H9 (cell line): ENCODE results near the gene HS3ST1. TPM values are rescaled to one million over a fixed set of nuclear protein-coding genes. Genes with fewer than 3 reads are reported as not detected.

Source experiments
- DNase-seq: peaks from one replicate; pipeline ENCODE4 v3.0.0-alpha.2; 2017
- H2AFZ ChIP-seq: one replicate; pipeline ENCODE4 v1.6.1; 2013; ENCODE audit warnings: mild to moderate bottlenecking, low read length, control low read depth, moderate library complexity
- H2AK5ac ChIP-seq: 2 replicates; pipeline ENCODE4 v1.6.1; 2013; ENCODE audit warnings: low read length, control low read depth, mixed read lengths; ENCODE audit not compliant: insufficient read length
- H2BK120ac ChIP-seq: one replicate; pipeline ENCODE4 v1.6.1; 2013; ENCODE audit warnings: low read depth, mild to moderate bottlenecking, low read length, control low read depth, inconsistent platforms; ENCODE audit not compliant: poor library complexity, severe bottlenecking
- H2BK12ac ChIP-seq: 2 replicates; pipeline ENCODE4 v1.6.1; 2013; ENCODE audit warnings: low read length, control low read depth, mixed read lengths, low read depth; ENCODE audit not compliant: insufficient read length
- H2BK15ac ChIP-seq: 2 replicates; pipeline ENCODE4 v1.6.1; 2013; ENCODE audit warnings: low read depth, low read length, control low read depth
- H2BK20ac ChIP-seq: one replicate; pipeline ENCODE4 v1.6.1; 2013; ENCODE audit warnings: low read depth, mild to moderate bottlenecking, low read length, control low read depth, inconsistent platforms; ENCODE audit not compliant: poor library complexity, severe bottlenecking
- H2BK5ac ChIP-seq: 2 replicates; pipeline ENCODE4 v1.6.1; 2013; ENCODE audit warnings: low read length, control low read depth, mixed read lengths; ENCODE audit not compliant: insufficient read length
- H3K14ac ChIP-seq: 2 replicates; pipeline ENCODE4 v1.6.1; 2013; ENCODE audit warnings: low read length, control low read depth; ENCODE audit not compliant: insufficient read depth
- H3K18ac ChIP-seq: 2 replicates; pipeline ENCODE4 v1.6.1; 2013; ENCODE audit warnings: low read depth, mild to moderate bottlenecking, mixed read lengths, low read length, control low read depth; ENCODE audit not compliant: insufficient read length
- H3K23ac ChIP-seq: 2 replicates; pipeline ENCODE4 v1.6.1; 2013; ENCODE audit warnings: low read length, control low read depth, mixed read lengths, low read depth; ENCODE audit not compliant: insufficient read length
- H3K23me2 ChIP-seq: 2 replicates; pipeline ENCODE4 v1.6.1; 2013; ENCODE audit warnings: low read depth, mild to moderate bottlenecking, mixed read lengths, low read length, control low read depth; ENCODE audit not compliant: insufficient read length, poor library complexity, severe bottlenecking
- H3K27ac ChIP-seq: 2 replicates; pipeline ENCODE4 v1.5.1; 2013; ENCODE audit warnings: low read length, control low read depth, mixed read lengths, low read depth; ENCODE audit not compliant: insufficient read length
- H3K27me3 ChIP-seq: 2 replicates; pipeline ENCODE4 v1.6.1; 2013; ENCODE audit warnings: low read length, control low read depth, inconsistent platforms; ENCODE audit not compliant: insufficient read depth
- H3K4ac ChIP-seq: 2 replicates; pipeline ENCODE4 v1.6.1; 2013; ENCODE audit warnings: low read depth, mild to moderate bottlenecking, control low read depth, inconsistent platforms, low read length, moderate library complexity
- H3K4me1 ChIP-seq: 2 replicates; pipeline ENCODE4 v1.6.1; 2013; ENCODE audit warnings: low read length, control low read depth, inconsistent platforms; ENCODE audit not compliant: insufficient read depth
- H3K4me2 ChIP-seq: 2 replicates; pipeline ENCODE4 v1.6.1; 2013; ENCODE audit warnings: low read length, control low read depth, mixed read lengths; ENCODE audit not compliant: insufficient read length, insufficient read depth
- H3K56ac ChIP-seq: 2 replicates; pipeline ENCODE4 v1.6.1; 2013; ENCODE audit warnings: low read depth, mild to moderate bottlenecking, mixed read lengths, low read length, control low read depth; ENCODE audit not compliant: insufficient read length
- H3K79me1 ChIP-seq: 2 replicates; pipeline ENCODE4 v1.6.1; 2013; ENCODE audit warnings: low read depth, mild to moderate bottlenecking, moderate library complexity, low read length, control low read depth, inconsistent platforms; ENCODE audit not compliant: insufficient read depth, poor library complexity, severe bottlenecking
- H3K79me2 ChIP-seq: 2 replicates; pipeline ENCODE4 v1.6.1; 2013; ENCODE audit warnings: low read length, control low read depth, inconsistent platforms; ENCODE audit not compliant: insufficient read depth
- H3K9ac ChIP-seq: 2 replicates; pipeline ENCODE4 v1.6.1; 2013; ENCODE audit warnings: low read length, control low read depth, mixed read lengths; ENCODE audit not compliant: insufficient read length; ENCODE audit errors: extremely low read depth
- H3K9me3 ChIP-seq: one replicate; pipeline ENCODE4 v1.6.1; 2013; ENCODE audit warnings: low read depth, low read length, inconsistent platforms; ENCODE audit not compliant: control insufficient read depth
- H3T11ph ChIP-seq: one replicate; pipeline ENCODE4 v1.6.1; 2013; ENCODE audit warnings: mild to moderate bottlenecking, low read length, control low read depth, inconsistent platforms
- H4K20me1 ChIP-seq: one replicate; pipeline ENCODE4 v1.6.1; 2013; ENCODE audit not compliant: control insufficient read depth, insufficient read length, insufficient read depth
- H4K5ac ChIP-seq: 2 replicates; pipeline ENCODE4 v1.6.1; 2013; ENCODE audit warnings: low read depth, mild to moderate bottlenecking, mixed read lengths, low read length, control low read depth; ENCODE audit not compliant: insufficient read length
- H4K8ac ChIP-seq: replicated peaks from 2 replicates; pipeline ENCODE4 v1.6.1; 2013; ENCODE audit warnings: low read length, control low read depth, mixed read lengths, low read depth; ENCODE audit not compliant: insufficient read length
- H4K91ac ChIP-seq: 2 replicates; pipeline ENCODE4 v1.6.1; 2013; ENCODE audit warnings: low read depth, mild to moderate bottlenecking, moderate library complexity, mixed read lengths, low read length, control low read depth; ENCODE audit not compliant: insufficient read length
- H3K27ac Mint-ChIP-seq, 3 experiments: 2 replicates in 2 of 3; 3 replicates in 1 of 3; pipeline ENCODE4 v1.8.0; 2020 to 2021; ENCODE audit warnings: mixed read lengths in 3 of 3, mild to moderate bottlenecking in 1 of 3, moderate library complexity in 1 of 3
- H3K27me3 Mint-ChIP-seq: 2 replicates; pipeline ENCODE4 v1.8.0; 2021; ENCODE audit warnings: low read depth, mild to moderate bottlenecking, moderate library complexity, mixed read lengths
- H3K36me3 Mint-ChIP-seq, 3 experiments: 2 replicates in 2 of 3; 3 replicates in 1 of 3; pipeline ENCODE4 v1.8.0; 2020 to 2021; ENCODE audit warnings: low read depth in 3 of 3, mixed read lengths in 3 of 3; ENCODE audit not compliant: insufficient read depth in 1 of 3
- H3K4me1 Mint-ChIP-seq, 2 experiments: 2 replicates each; pipeline ENCODE4 v1.8.0; 2020; ENCODE audit warnings: mixed read lengths in 2 of 2
- H3K4me3 Mint-ChIP-seq, 2 experiments: 2 replicates in 1 of 2; 3 replicates in 1 of 2; pipeline ENCODE4 v1.8.0; 2020 to 2021; ENCODE audit warnings: mild to moderate bottlenecking in 2 of 2, mixed read lengths in 2 of 2, moderate library complexity in 1 of 2
- H3K9me3 Mint-ChIP-seq, 2 experiments: 2 replicates in 1 of 2; 3 replicates in 1 of 2; pipeline ENCODE4 v1.8.0; 2020; ENCODE audit warnings: mild to moderate bottlenecking in 2 of 2, mixed read lengths in 2 of 2, moderate library complexity in 1 of 2
- WGBS: extraction: QIAGEN DNeasy Blood & Tissue Kit; methylation state at CpG from one replicate; pipeline ENCODE4 v1.1.7; 2013; ENCODE audit warnings: missing lambda C conversion rate, low lambda C conversion rate, mixed read lengths; ENCODE audit not compliant: insufficient read length; ENCODE audit errors: extremely low coverage; 5-methylcytosine and 5-hydroxymethylcytosine counted together
- total RNA-seq: library from RNA; stranded (reverse); gene quantifications from 2 replicates; pipeline ENCODE4 v1.2.1, GENCODE V29; 2021
- TF ChIP-seq, protein P1 (sequence below): fragments of 200-600 bp; sonication (generic); conservative IDR thresholded peaks from 3 replicates; pipeline ENCODE4 v1.8.0; 2021; ENCODE audit warnings: antibody characterized with exemption, mild to moderate bottlenecking

HS3ST1 gene
- total RNA-seq, 1 experiment from 2014 or later, result 0.04 TPM

DNA sequence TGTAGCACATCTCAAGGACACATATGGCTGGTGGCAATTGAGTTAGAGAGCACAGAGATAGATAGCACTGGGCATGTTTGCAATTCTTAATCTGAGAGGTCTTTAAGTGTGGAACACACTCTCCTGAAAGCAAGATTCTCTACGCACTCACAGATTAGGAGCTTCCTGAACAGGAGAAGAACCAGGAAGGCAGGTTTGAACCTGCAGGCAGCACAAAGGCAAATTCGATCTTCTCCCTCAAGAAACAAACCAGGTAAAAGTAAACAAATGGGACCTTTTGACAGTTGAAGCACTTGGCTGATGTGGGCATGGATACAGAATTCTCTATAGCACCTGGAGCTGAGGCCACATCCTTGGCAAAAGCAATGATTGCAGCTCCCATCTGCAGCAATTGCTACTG is 24.3 kb downstream of the HS3ST1 start:
- Histone ChIP-seq H2BK20ac (no peak overlapping the region), H3K14ac (no peak overlapping the region), H4K5ac (no peak overlapping the region), H2AK5ac (no peak overlapping the region), H4K8ac (no peak overlapping the region), H2BK5ac (no peak overlapping the region), H2BK12ac (no peak overlapping the region), H3K23ac (no peak overlapping the region), H3K9ac (no peak overlapping the region), H3K4ac (no peak overlapping the region), H3K23me2 (no peaks in the 10 kb centered on the region), H2AFZ (no peak overlapping the region), H3K18ac (no peak overlapping the region), H3K4me2 (no peak overlapping the region), H3K9me3 (no peaks in the 10 kb centered on the region), H3K79me1 (no peaks in the 10 kb centered on the region), H2BK120ac (no peak overlapping the region), H3K79me2 (no peaks in the 10 kb centered on the region), H4K91ac (no peak overlapping the region), H2BK15ac (no peak overlapping the region), H4K20me1 (no peaks in the 10 kb centered on the region), H3K56ac (no peak overlapping the region), H3K27ac (no peak overlapping the region), H3K4me1 (peaks cover 4% of the 10 kb centered on the region; the same call in 1 of the 2 replicates), H3T11ph (no peak overlapping the region), H3K27me3 (no peaks in the 10 kb centered on the region)
- Mint-ChIP-seq H3K4me3 (no peak overlapping the region), H3K36me3 (no peaks in the 10 kb centered on the region), H3K27ac (no peak overlapping the region), H3K27me3 (no peaks in the 10 kb centered on the region), H3K4me1 (peaks cover 18 to 19% of the 10 kb centered on the region in 2 experiments), H3K9me3 (no peaks in the 10 kb centered on the region)
- no CpG with 5 or more reads among the region's 2 CpGs for whole genome bisulfite sequencing
- TF ChIP-seq, protein P1, sequence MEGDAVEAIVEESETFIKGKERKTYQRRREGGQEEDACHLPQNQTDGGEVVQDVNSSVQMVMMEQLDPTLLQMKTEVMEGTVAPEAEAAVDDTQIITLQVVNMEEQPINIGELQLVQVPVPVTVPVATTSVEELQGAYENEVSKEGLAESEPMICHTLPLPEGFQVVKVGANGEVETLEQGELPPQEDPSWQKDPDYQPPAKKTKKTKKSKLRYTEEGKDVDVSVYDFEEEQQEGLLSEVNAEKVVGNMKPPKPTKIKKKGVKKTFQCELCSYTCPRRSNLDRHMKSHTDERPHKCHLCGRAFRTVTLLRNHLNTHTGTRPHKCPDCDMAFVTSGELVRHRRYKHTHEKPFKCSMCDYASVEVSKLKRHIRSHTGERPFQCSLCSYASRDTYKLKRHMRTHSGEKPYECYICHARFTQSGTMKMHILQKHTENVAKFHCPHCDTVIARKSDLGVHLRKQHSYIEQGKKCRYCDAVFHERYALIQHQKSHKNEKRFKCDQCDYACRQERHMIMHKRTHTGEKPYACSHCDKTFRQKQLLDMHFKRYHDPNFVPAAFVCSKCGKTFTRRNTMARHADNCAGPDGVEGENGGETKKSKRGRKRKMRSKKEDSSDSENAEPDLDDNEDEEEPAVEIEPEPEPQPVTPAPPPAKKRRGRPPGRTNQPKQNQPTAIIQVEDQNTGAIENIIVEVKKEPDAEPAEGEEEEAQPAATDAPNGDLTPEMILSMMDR, result no peak
- no peak for DNase-seq
